Measurements from ENCODE around the gene PASD1.

PASD1 gene

GRCh38 chrX:151631822-151632221 lies 68.3 kb downstream of the PASD1 start:
- TF ChIP-seq, protein P1, sequence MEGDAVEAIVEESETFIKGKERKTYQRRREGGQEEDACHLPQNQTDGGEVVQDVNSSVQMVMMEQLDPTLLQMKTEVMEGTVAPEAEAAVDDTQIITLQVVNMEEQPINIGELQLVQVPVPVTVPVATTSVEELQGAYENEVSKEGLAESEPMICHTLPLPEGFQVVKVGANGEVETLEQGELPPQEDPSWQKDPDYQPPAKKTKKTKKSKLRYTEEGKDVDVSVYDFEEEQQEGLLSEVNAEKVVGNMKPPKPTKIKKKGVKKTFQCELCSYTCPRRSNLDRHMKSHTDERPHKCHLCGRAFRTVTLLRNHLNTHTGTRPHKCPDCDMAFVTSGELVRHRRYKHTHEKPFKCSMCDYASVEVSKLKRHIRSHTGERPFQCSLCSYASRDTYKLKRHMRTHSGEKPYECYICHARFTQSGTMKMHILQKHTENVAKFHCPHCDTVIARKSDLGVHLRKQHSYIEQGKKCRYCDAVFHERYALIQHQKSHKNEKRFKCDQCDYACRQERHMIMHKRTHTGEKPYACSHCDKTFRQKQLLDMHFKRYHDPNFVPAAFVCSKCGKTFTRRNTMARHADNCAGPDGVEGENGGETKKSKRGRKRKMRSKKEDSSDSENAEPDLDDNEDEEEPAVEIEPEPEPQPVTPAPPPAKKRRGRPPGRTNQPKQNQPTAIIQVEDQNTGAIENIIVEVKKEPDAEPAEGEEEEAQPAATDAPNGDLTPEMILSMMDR (IDR thresholded peaks at IDR 0.05; ENCODE audit: low read depth, low read length, missing control alignments), result no peak
- no peak overlapping the region for H3K4me3 ChIP-seq (replicated peaks; ENCODE audit: low read depth, low read length)
- DNase-seq (ENCODE audit: extremely low read depth, low read depth), result no peak

GRCh38 chrX:151633157-151633556 lies 69.7 kb downstream of the PASD1 start:
- TF ChIP-seq, protein P1 (IDR thresholded peaks at IDR 0.05; ENCODE audit: low read depth, low read length, missing control alignments), result no peak
- H3K4me3 ChIP-seq (replicated peaks; ENCODE audit: low read depth, low read length), result no peak overlapping the region
- DNase-seq (ENCODE audit: extremely low read depth, low read depth), result no peak

DNA sequence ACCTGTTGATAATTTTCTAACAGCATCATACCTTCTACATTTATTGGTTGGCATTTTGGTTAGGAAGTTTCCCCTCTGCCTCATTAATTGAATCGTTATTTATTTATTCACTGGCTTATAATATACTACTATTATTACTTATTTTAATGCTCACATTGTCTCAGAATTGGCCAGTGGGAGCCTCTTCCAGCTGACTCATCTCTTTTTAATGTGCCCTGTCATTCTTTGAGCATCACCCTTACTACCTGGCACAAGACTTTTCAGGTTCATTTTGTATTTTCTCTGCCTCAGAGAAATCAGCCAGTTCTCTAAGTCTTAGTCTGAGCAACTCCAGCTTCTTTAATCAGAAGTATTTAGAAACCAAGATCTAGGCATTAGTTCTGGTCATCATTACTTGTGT lies 71.5 kb downstream of the PASD1 start:
- DNase-seq (ENCODE audit: extremely low read depth, low read depth), result no peak
- no peak overlapping the region for H3K4me3 ChIP-seq (replicated peaks; ENCODE audit: low read depth, low read length)
- TF ChIP-seq, protein P1 (IDR thresholded peaks at IDR 0.05; ENCODE audit: low read depth, low read length, missing control alignments), result no peak

- no peak for DNase-seq (ENCODE audit: extremely low read depth, low read depth)
- no peak overlapping the region for H3K4me3 ChIP-seq (replicated peaks; ENCODE audit: low read depth, low read length)
- TF ChIP-seq, protein P1 (IDR thresholded peaks at IDR 0.05; ENCODE audit: low read depth, low read length, missing control alignments), result no peak
These were observed 78.1 kb downstream of the PASD1 start for GRCh38 chrX:151641564-151641963.

GRCh38 chrX:151675121-151675746 lies 111.8 kb downstream of the PASD1 start:
- DNase-seq (ENCODE audit: extremely low read depth, low read depth), result no peak
- no peak overlapping the region for H3K4me3 ChIP-seq (replicated peaks; ENCODE audit: low read depth, low read length)
- TF ChIP-seq, protein P1 (IDR thresholded peaks at IDR 0.05; ENCODE audit: low read depth, low read length, missing control alignments), result no peak

- TF ChIP-seq, protein P1 (IDR thresholded peaks at IDR 0.05; ENCODE audit: low read depth, low read length, missing control alignments), result no peak
- DNase-seq (ENCODE audit: extremely low read depth, low read depth), result no peak
- H3K4me3 ChIP-seq (replicated peaks; ENCODE audit: low read depth, low read length), result no peak overlapping the region
These were observed 112.7 kb downstream of the PASD1 start for GRCh38 chrX:151676196-151676595.
